ENCODE measurements around the gene ACKR4. TPM values are rescaled to one million over a fixed set of nuclear protein-coding genes. Genes with fewer than 3 reads are reported as not detected.
A peak's percentile ranks its signal among the peaks of the same experiment; 100 is the strongest.

The ACKR4 gene
- total and polyA plus RNA-seq, 2 experiments from 2014 or later, result 0.26 TPM; not detected in 1

DNA sequence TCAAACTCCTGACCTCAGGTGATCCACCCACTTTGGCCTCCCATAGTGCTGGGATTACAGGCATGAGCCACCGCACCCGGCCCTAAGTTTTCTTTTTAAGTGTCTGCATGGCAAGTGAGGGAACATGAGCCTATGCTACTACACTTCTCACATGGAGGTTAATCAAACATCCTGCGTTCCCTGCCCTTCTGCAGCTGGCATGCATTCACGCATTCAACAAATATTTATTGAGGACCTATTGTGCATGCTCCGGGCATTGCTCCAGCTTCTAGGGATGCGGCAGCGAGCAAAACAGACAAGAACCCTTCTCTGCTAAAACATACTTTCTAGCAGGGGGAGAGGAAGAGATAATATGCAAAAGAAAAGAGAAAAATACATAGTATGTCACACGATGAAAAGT is 42.6 kb upstream of the ACKR4 start:
- peaks cover 17% of the 10 kb centered on the region; the same call in 1 of the 2 replicates for H3K4me1 ChIP-seq (ENCODE audit: insufficient read depth)
- H3K79me2 ChIP-seq (replicated peaks; ENCODE audit: insufficient read depth), result no peaks in the 10 kb centered on the region
- no peaks in the 10 kb centered on the region for H3K9me2 ChIP-seq (ENCODE audit: insufficient read depth)
- ATAC-seq (peak; percentile 20), DNase-seq (ENCODE audit: low spot score) (no peak)
- H3K36me3 ChIP-seq (ENCODE audit: insufficient read depth), result no peaks in the 10 kb centered on the region
- Mint-ChIP-seq H3K4me1 (peaks cover 26% of the 10 kb centered on the region), H3K36me3 (ENCODE audit: low read depth) (no peaks in the 10 kb centered on the region), H3K4me3 (no peak overlapping the region), H3K9me3 (no peaks in the 10 kb centered on the region), H3K27me3 (ENCODE audit: insufficient read depth, low read depth, poor library complexity) (no peaks in the 10 kb centered on the region), H3K27ac (no peak overlapping the region; the same call in 1 of the 2 replicates)
- no peaks in the 10 kb centered on the region for H3F3A ChIP-seq (replicated peaks; ENCODE audit: low read depth)
- peak overlapping the region; percentile 38; the same call in 1 of the 2 replicates for H3K4me2 ChIP-seq
- H3K4me3 ChIP-seq, result no peak overlapping the region
- no peak overlapping the region for H2AFZ ChIP-seq
- H3K27ac ChIP-seq (ENCODE audit: low read depth), result no peak overlapping the region
- no peaks in the 10 kb centered on the region for H3K27me3 ChIP-seq (ENCODE audit: insufficient read depth)
- no peaks in the 10 kb centered on the region for H4K20me1 ChIP-seq (replicated peaks; ENCODE audit: insufficient read depth)
- TF ChIP-seq, protein P1, sequence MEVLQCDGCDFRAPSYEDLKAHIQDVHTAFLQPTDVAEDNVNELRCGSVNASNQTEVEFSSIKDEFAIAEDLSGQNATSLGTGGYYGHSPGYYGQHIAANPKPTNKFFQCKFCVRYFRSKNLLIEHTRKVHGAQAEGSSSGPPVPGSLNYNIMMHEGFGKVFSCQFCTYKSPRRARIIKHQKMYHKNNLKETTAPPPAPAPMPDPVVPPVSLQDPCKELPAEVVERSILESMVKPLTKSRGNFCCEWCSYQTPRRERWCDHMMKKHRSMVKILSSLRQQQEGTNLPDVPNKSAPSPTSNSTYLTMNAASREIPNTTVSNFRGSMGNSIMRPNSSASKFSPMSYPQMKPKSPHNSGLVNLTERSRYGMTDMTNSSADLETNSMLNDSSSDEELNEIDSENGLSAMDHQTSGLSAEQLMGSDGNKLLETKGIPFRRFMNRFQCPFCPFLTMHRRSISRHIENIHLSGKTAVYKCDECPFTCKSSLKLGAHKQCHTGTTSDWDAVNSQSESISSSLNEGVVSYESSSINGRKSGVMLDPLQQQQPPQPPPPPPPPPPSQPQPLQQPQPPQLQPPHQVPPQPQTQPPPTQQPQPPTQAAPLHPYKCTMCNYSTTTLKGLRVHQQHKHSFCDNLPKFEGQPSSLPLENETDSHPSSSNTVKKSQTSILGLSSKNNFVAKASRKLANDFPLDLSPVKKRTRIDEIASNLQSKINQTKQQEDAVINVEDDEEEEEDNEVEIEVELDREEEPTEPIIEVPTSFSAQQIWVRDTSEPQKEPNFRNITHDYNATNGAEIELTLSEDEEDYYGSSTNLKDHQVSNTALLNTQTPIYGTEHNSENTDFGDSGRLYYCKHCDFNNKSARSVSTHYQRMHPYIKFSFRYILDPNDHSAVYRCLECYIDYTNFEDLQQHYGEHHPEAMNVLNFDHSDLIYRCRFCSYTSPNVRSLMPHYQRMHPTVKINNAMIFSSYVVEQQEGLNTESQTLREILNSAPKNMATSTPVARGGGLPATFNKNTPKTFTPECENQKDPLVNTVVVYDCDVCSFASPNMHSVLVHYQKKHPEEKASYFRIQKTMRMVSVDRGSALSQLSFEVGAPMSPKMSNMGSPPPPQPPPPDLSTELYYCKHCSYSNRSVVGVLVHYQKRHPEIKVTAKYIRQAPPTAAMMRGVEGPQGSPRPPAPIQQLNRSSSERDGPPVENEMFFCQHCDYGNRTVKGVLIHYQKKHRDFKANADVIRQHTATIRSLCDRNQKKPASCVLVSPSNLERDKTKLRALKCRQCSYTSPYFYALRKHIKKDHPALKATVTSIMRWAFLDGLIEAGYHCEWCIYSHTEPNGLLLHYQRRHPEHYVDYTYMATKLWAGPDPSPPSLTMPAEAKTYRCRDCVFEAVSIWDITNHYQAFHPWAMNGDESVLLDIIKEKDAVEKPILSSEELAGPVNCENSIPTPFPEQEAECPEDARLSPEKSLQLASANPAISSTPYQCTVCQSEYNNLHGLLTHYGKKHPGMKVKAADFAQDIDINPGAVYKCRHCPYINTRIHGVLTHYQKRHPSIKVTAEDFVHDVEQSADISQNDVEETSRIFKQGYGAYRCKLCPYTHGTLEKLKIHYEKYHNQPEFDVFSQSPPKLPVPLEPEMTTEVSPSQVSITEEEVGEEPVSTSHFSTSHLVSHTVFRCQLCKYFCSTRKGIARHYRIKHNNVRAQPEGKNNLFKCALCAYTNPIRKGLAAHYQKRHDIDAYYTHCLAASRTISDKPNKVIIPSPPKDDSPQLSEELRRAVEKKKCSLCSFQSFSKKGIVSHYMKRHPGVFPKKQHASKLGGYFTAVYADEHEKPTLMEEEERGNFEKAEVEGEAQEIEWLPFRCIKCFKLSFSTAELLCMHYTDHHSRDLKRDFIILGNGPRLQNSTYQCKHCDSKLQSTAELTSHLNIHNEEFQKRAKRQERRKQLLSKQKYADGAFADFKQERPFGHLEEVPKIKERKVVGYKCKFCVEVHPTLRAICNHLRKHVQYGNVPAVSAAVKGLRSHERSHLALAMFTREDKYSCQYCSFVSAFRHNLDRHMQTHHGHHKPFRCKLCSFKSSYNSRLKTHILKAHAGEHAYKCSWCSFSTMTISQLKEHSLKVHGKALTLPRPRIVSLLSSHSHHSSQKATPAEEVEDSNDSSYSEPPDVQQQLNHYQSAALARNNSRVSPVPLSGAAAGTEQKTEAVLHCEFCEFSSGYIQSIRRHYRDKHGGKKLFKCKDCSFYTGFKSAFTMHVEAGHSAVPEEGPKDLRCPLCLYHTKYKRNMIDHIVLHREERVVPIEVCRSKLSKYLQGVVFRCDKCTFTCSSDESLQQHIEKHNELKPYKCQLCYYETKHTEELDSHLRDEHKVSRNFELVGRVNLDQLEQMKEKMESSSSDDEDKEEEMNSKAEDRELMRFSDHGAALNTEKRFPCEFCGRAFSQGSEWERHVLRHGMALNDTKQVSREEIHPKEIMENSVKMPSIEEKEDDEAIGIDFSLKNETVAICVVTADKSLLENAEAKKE (CRISPR knock-in tag; IDR thresholded peaks at IDR 0.05), result no peak

DNA sequence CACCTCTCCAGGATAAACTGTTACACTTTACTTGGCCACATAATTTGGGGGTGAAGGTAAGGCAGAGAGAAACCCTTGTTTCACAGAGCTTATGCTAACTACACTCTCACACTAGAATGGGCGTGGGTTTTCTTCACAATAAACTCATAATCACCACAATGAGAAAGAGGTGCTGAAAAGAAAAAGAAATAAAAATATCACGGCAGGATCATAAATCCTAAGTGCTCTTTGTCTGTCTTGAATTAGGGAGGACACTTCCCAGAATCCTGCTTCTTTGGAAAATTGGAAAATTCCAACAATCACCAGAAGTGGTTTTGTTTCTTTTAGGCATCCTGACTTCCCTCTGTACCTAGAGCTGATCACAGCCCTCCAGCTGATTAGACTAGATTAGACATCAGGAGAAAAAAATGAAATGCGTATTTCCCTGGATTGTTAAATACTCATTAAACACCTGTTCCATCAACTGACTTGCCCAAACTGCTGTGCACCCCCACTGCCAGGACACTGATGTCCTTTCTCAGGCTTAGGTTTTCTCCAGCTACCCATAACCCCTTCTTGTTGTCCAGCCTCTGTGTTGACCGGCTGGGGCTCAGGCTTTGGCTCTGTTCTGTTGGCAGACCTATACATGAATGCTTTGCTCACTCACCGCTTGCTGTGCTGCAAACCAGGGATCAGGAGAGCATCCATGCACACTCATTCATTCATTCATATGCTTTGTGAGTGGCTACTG is 41.6 kb upstream of the ACKR4 start:
- H3K27me3 ChIP-seq (ENCODE audit: insufficient read depth), result no peaks in the 10 kb centered on the region
- H3K79me2 ChIP-seq (replicated peaks; ENCODE audit: insufficient read depth), result no peaks in the 10 kb centered on the region
- Mint-ChIP-seq H3K27me3 (ENCODE audit: insufficient read depth, low read depth, poor library complexity) (no peaks in the 10 kb centered on the region), H3K36me3 (ENCODE audit: low read depth) (no peaks in the 10 kb centered on the region), H3K4me1 (peaks cover 26% of the 10 kb centered on the region), H3K27ac (no peak overlapping the region), H3K4me3 (no peak overlapping the region), H3K9me3 (no peaks in the 10 kb centered on the region)
- no peak overlapping the region for H3K27ac ChIP-seq (ENCODE audit: low read depth)
- peaks cover 17% of the 10 kb centered on the region; the same call in 1 of the 2 replicates for H3K4me1 ChIP-seq (ENCODE audit: insufficient read depth)
- H4K20me1 ChIP-seq (replicated peaks; ENCODE audit: insufficient read depth), result no peaks in the 10 kb centered on the region
- H3K4me2 ChIP-seq, result peak overlapping the region; percentile 38; the same call in 1 of the 2 replicates
- no peak overlapping the region for H3K4me3 ChIP-seq
- DNase-seq (ENCODE audit: low spot score) (no peak), ATAC-seq (no peak)
- no peaks in the 10 kb centered on the region for H3K36me3 ChIP-seq (ENCODE audit: insufficient read depth)
- no peaks in the 10 kb centered on the region for H3F3A ChIP-seq (replicated peaks; ENCODE audit: low read depth)
- H3K9me2 ChIP-seq (ENCODE audit: insufficient read depth), result no peaks in the 10 kb centered on the region
- H2AFZ ChIP-seq, result no peak overlapping the region
- TF ChIP-seq ETS1 (IDR thresholded peaks at IDR 0.05), result no peak
- no peak for TF ChIP-seq CTCF (conservative IDR thresholded peaks at IDR 0.05; ENCODE audit: low read depth in 2 of 2)
- no peak for TF ChIP-seq STAT1 (IDR thresholded peaks at IDR 0.05; ENCODE audit: unreplicated experiment)
- TF ChIP-seq ZNF331 (CRISPR knock-in tag; IDR thresholded peaks at IDR 0.05; ENCODE audit: low read depth), result no peak
- TF ChIP-seq EZH2phosphoT487 (IDR thresholded peaks at IDR 0.05; ENCODE audit: unreplicated experiment), result no peak
- TF ChIP-seq EZH2 (IDR thresholded peaks at IDR 0.05; ENCODE audit: low read depth, unreplicated experiment), result no peak
- TF ChIP-seq CREB1 (CRISPR knock-in tag; IDR thresholded peaks at IDR 0.05; ENCODE audit: low read depth), result no peak
